Measurements from ENCODE around the gene COX5A. TPM values are rescaled to one million over a fixed set of nuclear protein-coding genes. Genes with fewer than 3 reads are reported as not detected.

The COX5A gene
- total and polyA plus RNA-seq, 2 of the 4 experiments (the other 2 are of a cell fraction): 39.8 to 141 TPM

DNA sequence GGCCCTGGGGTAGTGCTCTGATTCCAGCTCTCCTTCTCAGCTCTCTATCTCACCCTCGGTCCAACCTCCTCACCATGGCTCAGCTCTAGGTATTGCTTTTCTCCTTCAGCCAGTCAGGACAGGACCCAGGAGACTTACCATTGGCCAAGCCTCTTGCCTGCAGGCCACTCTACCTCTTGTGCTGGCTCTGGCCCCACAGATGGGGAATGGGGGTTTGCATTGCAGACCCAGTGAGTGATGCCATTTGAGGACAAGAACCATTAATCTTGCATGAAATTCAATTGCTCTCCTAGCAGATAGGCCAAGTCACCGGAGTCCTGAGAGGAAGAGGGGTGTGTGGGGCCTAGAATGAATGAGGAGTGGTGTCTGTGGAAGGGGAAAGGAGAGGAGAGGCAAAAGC, 24.8 kb upstream of the COX5A start:
- no peak overlapping the region for H2BK5ac ChIP-seq (ENCODE audit: low read depth, low read length, poor library complexity, severe bottlenecking)
- no peak overlapping the region for H3K9ac ChIP-seq (ENCODE audit: low read depth, low read length)
- no peak overlapping the region for H4K8ac ChIP-seq (ENCODE audit: low read depth in 2 of 2, low read length in 2 of 2)
- H3K23ac ChIP-seq (ENCODE audit: low read depth, low read length): no peak overlapping the region
- intact Hi-C loops (cut with micrococcal nuclease): no loop called here
- POLR2A ChIA-PET (ENCODE audit: unreplicated experiment): no interaction called here
- dilution Hi-C loops (cut with HindIII; ENCODE audit: low sequenced_read_pairs, unreplicated experiment): no loop called here
- BruUV-seq (replicated peaks): no TSS peak
- no peak overlapping the region for H2BK15ac ChIP-seq (ENCODE audit: low read depth, low read length)
- H3K18ac ChIP-seq (ENCODE audit: low read depth, low read length): no peak overlapping the region
- H3K4ac ChIP-seq (ENCODE audit: low read depth, low read length): no peak overlapping the region
- CTCF ChIA-PET: no interaction called here
- H3K56ac ChIP-seq (ENCODE audit: extremely low read depth, insufficient read depth, low read length): no peak overlapping the region
- H2BK120ac ChIP-seq (ENCODE audit: low read depth, low read length): no peak overlapping the region
- no peaks in the 10 kb centered on the region for H3K36me3 ChIP-seq (ENCODE audit: control insufficient read depth, insufficient read depth, low read length)
- no peak overlapping the region for H4K91ac ChIP-seq (ENCODE audit: insufficient read depth, low read depth, low read length)
- no peak for DNase-seq
- H3K9me3 ChIP-seq (ENCODE audit: control insufficient read depth, insufficient read depth, low read length): no peaks in the 10 kb centered on the region
- no peak overlapping the region for H2AK9ac ChIP-seq (replicated peaks; ENCODE audit: low read depth, low read length, poor library complexity)
- no peak overlapping the region for H3K4me2 ChIP-seq (ENCODE audit: low read depth, low read length)
- no CpG with 5 or more reads among the region's 2 CpGs for WGBS, 2 experiments (ENCODE audit: extremely low coverage in 2 of 2, insufficient read length in 1 of 2)
- no peak overlapping the region for H2AFZ ChIP-seq (replicated peaks; ENCODE audit: low read length, poor library complexity)
- no peak overlapping the region for H3K14ac ChIP-seq (replicated peaks; ENCODE audit: low read depth, low read length)
- no peaks in the 10 kb centered on the region for H3K9me1 ChIP-seq (ENCODE audit: insufficient read depth, low read length)
- H3K4me1 ChIP-seq (ENCODE audit: control insufficient read depth, insufficient read depth, low read length): no peaks in the 10 kb centered on the region
- no peak overlapping the region for H4K5ac ChIP-seq (ENCODE audit: low read depth, low read length)
- no peak for TF ChIP-seq MXI1 (IDR thresholded peaks at IDR 0.05; ENCODE audit: borderline replicate concordance, low read depth, low read length)
- TF ChIP-seq RAD21 (IDR thresholded peaks at IDR 0.05; ENCODE audit: low read length): no peak
- TF ChIP-seq RFX5 (IDR thresholded peaks at IDR 0.05; ENCODE audit: low read depth, low read length): no peak
- TF ChIP-seq MAZ (IDR thresholded peaks at IDR 0.05; ENCODE audit: borderline replicate concordance, low read depth, low read length): no peak
- no peak for TF ChIP-seq BHLHE40 (IDR thresholded peaks at IDR 0.05; ENCODE audit: low read depth, low read length)
- TF ChIP-seq, protein P1, sequence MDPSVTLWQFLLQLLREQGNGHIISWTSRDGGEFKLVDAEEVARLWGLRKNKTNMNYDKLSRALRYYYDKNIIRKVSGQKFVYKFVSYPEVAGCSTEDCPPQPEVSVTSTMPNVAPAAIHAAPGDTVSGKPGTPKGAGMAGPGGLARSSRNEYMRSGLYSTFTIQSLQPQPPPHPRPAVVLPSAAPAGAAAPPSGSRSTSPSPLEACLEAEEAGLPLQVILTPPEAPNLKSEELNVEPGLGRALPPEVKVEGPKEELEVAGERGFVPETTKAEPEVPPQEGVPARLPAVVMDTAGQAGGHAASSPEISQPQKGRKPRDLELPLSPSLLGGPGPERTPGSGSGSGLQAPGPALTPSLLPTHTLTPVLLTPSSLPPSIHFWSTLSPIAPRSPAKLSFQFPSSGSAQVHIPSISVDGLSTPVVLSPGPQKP (IDR thresholded peaks at IDR 0.05; ENCODE audit: borderline replicate concordance, low read depth, low read length): no peak
- TF ChIP-seq FOS (IDR thresholded peaks at IDR 0.05; ENCODE audit: low read depth, low read length): no peak
- no peak for TF ChIP-seq RCOR1 (IDR thresholded peaks at IDR 0.05; ENCODE audit: insufficient replicate concordance, low read length)
- TF ChIP-seq CEBPB (IDR thresholded peaks at IDR 0.05; ENCODE audit: low read depth, low read length): no peak
- no peak for TF ChIP-seq MAFK (IDR thresholded peaks at IDR 0.05; ENCODE audit: low read depth, low read length)
- no peak for TF ChIP-seq NFE2L2 (IDR thresholded peaks at IDR 0.05; ENCODE audit: low read depth, low read length)
- no peak for TF ChIP-seq SMC3 (IDR thresholded peaks at IDR 0.05; ENCODE audit: low read depth, low read length)
- TF ChIP-seq, protein P2, sequence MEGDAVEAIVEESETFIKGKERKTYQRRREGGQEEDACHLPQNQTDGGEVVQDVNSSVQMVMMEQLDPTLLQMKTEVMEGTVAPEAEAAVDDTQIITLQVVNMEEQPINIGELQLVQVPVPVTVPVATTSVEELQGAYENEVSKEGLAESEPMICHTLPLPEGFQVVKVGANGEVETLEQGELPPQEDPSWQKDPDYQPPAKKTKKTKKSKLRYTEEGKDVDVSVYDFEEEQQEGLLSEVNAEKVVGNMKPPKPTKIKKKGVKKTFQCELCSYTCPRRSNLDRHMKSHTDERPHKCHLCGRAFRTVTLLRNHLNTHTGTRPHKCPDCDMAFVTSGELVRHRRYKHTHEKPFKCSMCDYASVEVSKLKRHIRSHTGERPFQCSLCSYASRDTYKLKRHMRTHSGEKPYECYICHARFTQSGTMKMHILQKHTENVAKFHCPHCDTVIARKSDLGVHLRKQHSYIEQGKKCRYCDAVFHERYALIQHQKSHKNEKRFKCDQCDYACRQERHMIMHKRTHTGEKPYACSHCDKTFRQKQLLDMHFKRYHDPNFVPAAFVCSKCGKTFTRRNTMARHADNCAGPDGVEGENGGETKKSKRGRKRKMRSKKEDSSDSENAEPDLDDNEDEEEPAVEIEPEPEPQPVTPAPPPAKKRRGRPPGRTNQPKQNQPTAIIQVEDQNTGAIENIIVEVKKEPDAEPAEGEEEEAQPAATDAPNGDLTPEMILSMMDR (conservative IDR thresholded peaks at IDR 0.05; ENCODE audit: low read depth, low read length): no peak
- TF ChIP-seq POLR2A (IDR thresholded peaks at IDR 0.05; ENCODE audit: low read depth, low read length): no peak
- TF ChIP-seq CHD1 (IDR thresholded peaks at IDR 0.05; ENCODE audit: low read depth, low read length): no peak
- TF ChIP-seq, protein P3, sequence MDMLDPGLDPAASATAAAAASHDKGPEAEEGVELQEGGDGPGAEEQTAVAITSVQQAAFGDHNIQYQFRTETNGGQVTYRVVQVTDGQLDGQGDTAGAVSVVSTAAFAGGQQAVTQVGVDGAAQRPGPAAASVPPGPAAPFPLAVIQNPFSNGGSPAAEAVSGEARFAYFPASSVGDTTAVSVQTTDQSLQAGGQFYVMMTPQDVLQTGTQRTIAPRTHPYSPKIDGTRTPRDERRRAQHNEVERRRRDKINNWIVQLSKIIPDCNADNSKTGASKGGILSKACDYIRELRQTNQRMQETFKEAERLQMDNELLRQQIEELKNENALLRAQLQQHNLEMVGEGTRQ (IDR thresholded peaks at IDR 0.05; ENCODE audit: low read depth, low read length): no peak
- no peak overlapping the region for H2AK5ac ChIP-seq (ENCODE audit: low read depth, low read length)
- no peak overlapping the region for H2BK20ac ChIP-seq (ENCODE audit: low read depth, low read length)
- no peak overlapping the region for H3K4me3 ChIP-seq (ENCODE audit: insufficient read depth, low read depth, low read length)
- in situ Hi-C loops (cut with MboI; ENCODE audit: low sequenced_read_pairs): no loop called here
- H3K27me3 ChIP-seq (ENCODE audit: control insufficient read depth, insufficient read depth, low read length): peaks cover 39% of the 10 kb centered on the region
- ATAC-seq (ENCODE audit: low read depth): no peak
- H3K27ac ChIP-seq (ENCODE audit: insufficient read depth, low read length): no peak overlapping the region
- H4K20me1 ChIP-seq (ENCODE audit: insufficient read depth, low read length): no peaks in the 10 kb centered on the region
- H3K79me1 ChIP-seq (ENCODE audit: low read depth in 1 of 2, low read length in 2 of 2): no peaks in the 10 kb centered on the region
